GM12878 (cell line): ENCODE data around the gene POU5F1. TPM values are rescaled to one million over a fixed set of nuclear protein-coding genes. Genes with fewer than 3 reads are reported as not detected.

Experiments
- ATAC-seq: fragments of 200-7000 bp; cut with Tn5 transposase; 3 replicates; pipeline ENCODE4 v1.9.1; 2020; ENCODE audit warnings: mild to moderate bottlenecking, moderate library complexity
- BruUV-seq: library from RNA; stranded (reverse); fragments of 400-500 nt; replicated peaks from 2 replicates; lab custom pipeline; 2021; lab: Mats Ljungman, UMichigan
- CTCF ChIA-PET: fragments of 300-600 bp; sonication (Branson Sonifier 250); formaldehyde crosslinking; extraction: SDS; loops from one replicate; lab custom pipeline; 2021; ENCODE audit warnings: inconsistent platforms; lab: Yijun Ruan, JAX
- POLR2A ChIA-PET: fragments of 350-600 bp; formaldehyde crosslinking; extraction: SDS; loops from one replicate; lab custom pipeline; 2021; ENCODE audit warnings: inconsistent platforms; lab: Charles Lee
- RAD21 ChIA-PET: fragments of 300-600 bp; sonication (Branson Sonifier 250); formaldehyde crosslinking; loops from one replicate; lab custom pipeline; 2023; ENCODE audit warnings: antibody characterized with exemption; ENCODE audit not compliant: unreplicated experiment; lab: Charles Lee
- SMC1A ChIA-PET: fragments of 300-600 bp; sonication (Branson Sonifier 250); formaldehyde crosslinking; loops from one replicate; lab custom pipeline; 2023; ENCODE audit not compliant: unreplicated experiment, uncharacterized antibody; lab: Charles Lee
- DNase-seq: peaks from one replicate; pipeline ENCODE4 v3.0.0-alpha.2; 2011; ENCODE audit warnings: low read depth, low spot score
- FAIRE-seq: peaks from 3 replicates; lab custom pipeline; 2011; peaks lifted over from hg19 to GRCh38; lab: Jason Lieb, UNC
- H2AFZ ChIP-seq: 2 replicates; pipeline ENCODE4 v1.6.0; 2011; ENCODE audit warnings: low read depth, low read length, control low read depth; ENCODE audit not compliant: control insufficient read depth
- H3K27ac ChIP-seq: 2 replicates; pipeline ENCODE4 v1.5.1; 2011; ENCODE audit warnings: control low read depth; ENCODE audit not compliant: control insufficient read depth, insufficient read depth
- H3K27me3 ChIP-seq, 2 experiments: replicated peaks in 1 of 2; 2 replicates each; pipeline versions ENCODE4 v1.6.0 to v1.6.1; 2011; ENCODE audit warnings: low read length in 1 of 2; ENCODE audit not compliant: control insufficient read depth in 2 of 2, insufficient read depth in 2 of 2
- H3K36me3 ChIP-seq, 2 experiments: 2 replicates each; pipeline ENCODE4 v1.5.1; 2011; ENCODE audit warnings: low read length in 1 of 2; ENCODE audit not compliant: control insufficient read depth in 2 of 2, insufficient read depth in 2 of 2
- H3K4me1 ChIP-seq: 2 replicates; pipeline ENCODE4 v1.6.1; 2011; ENCODE audit warnings: mild to moderate bottlenecking, low read length, moderate library complexity, mixed read lengths; ENCODE audit not compliant: control insufficient read depth, insufficient read depth
- H3K4me2 ChIP-seq: 2 replicates; pipeline ENCODE4 v1.6.0; 2011; ENCODE audit warnings: control low read depth; ENCODE audit not compliant: control insufficient read depth, insufficient read depth
- H3K4me3 ChIP-seq: fragments of 200-600 bp; sonication (generic); 2 replicates; pipeline ENCODE4 v1.5.1; 2016
- H3K79me2 ChIP-seq: 2 replicates; pipeline ENCODE4 v1.6.0; 2011; ENCODE audit warnings: low read length; ENCODE audit not compliant: control insufficient read depth, insufficient read depth
- H3K9ac ChIP-seq: 2 replicates; pipeline ENCODE4 v1.8.0; 2011; ENCODE audit warnings: low read length, control low read depth, mixed read lengths; ENCODE audit not compliant: control insufficient read depth, insufficient read depth
- H3K9me3 ChIP-seq: replicated peaks from 3 replicates; pipeline ENCODE4 v1.5.1; 2011; ENCODE audit warnings: mild to moderate bottlenecking, low read length; ENCODE audit not compliant: control insufficient read depth, insufficient read depth
- H4K20me1 ChIP-seq: 2 replicates; pipeline ENCODE4 v1.6.0; 2011; ENCODE audit not compliant: control insufficient read depth, insufficient read depth
- CHD1 ChIP-seq: IDR thresholded peaks from 2 replicates; pipeline ENCODE4 v1.6.1; 2012; ENCODE audit warnings: low read depth, low read length, improper control_type of control experiment
- MEF2A ChIP-seq: IDR thresholded peaks from 2 replicates; pipeline ENCODE4 v1.6.1; 2011; ENCODE audit warnings: low read depth, mild to moderate bottlenecking, low read length, moderate library complexity; ENCODE audit not compliant: insufficient read depth
- NFYA ChIP-seq: IDR thresholded peaks from 2 replicates; pipeline ENCODE4 v1.6.1; 2011; ENCODE audit warnings: low read depth, mild to moderate bottlenecking, low read length, improper control_type of control experiment, borderline replicate concordance
- RBBP5 ChIP-seq: fragments of 200-600 bp; sonication (generic); conservative IDR thresholded peaks from 2 replicates; pipeline ENCODE4 v1.6.1; 2016
- SPI1 ChIP-seq: IDR thresholded peaks from 2 replicates; pipeline ENCODE4 v1.6.1; 2011; ENCODE audit warnings: low read depth, mild to moderate bottlenecking, low read length, moderate library complexity, borderline replicate concordance; ENCODE audit not compliant: insufficient read depth
- WGBS: methylation state at CpG from one replicate; pipeline ENCODE4 v1.1.6; 2016; ENCODE audit warnings: low lambda C conversion rate; ENCODE audit not compliant: insufficient replicate concordance, insufficient coverage; ENCODE audit errors: missing lambda C conversion rate; 5-methylcytosine and 5-hydroxymethylcytosine counted together
- in situ Hi-C: fragments of 300-500 bp; cut with MboI; formaldehyde crosslinking; loops from 9 replicates; pipeline ENCODE4 v1.14.3; 2018; ENCODE audit warnings: mixed read lengths
- intact Hi-C: fragments of 100-400 bp; cut with micrococcal nuclease; formaldehyde crosslinking; loops from one replicate; pipeline ENCODE4 v1.14.2; 2022; ENCODE audit not compliant: unreplicated experiment
- polyA plus RNA-seq, 11 experiments: library from polyadenylated mRNA; depleted of rRNA in 4 of 11; unstranded in 6 of 11; stranded (reverse) in 5 of 11; fragments of >200 nt; fragmentation: Nextera tagmentation in 4 of 11; fragmentation: Illumina TruSeq in 1 of 11; extraction: Ambion mirVana in 4 of 11; extraction: Trizol in 1 of 11; gene quantifications; 1 replicate in 1 of 11; 2 replicates in 10 of 11; pipeline versions ENCODE4 v1.2.1 to v1.2.3, GENCODE V29; 2011 to 2016; ENCODE audit warnings: inconsistent platforms in 2 of 11, missing spikeins in 2 of 11, low read depth in 1 of 11
- total RNA-seq, 4 experiments: library from RNA; depleted of rRNA in 3 of 4; stranded (reverse); fragments of >200 nt in 3 of 4; fragmentation: Illumina TruSeq in 1 of 4; extraction: Trizol in 1 of 4; gene quantifications; 2 replicates each; pipeline versions ENCODE4 v1.2.1 to v1.2.3, GENCODE V29; 2013 to 2021
- TF ChIP-seq, protein P1 (sequence below): fragments of 450-650 bp; IDR thresholded peaks from 2 replicates; pipeline ENCODE4 v1.6.1; 2016; ENCODE audit warnings: mild to moderate bottlenecking

POU5F1 gene
- total and polyA plus RNA-seq, 10 of the 15 experiments (the other 5 are each of a cell fraction or from before 2014, with no cell fraction given) = 1.4 to 5.5 (median 3.2) TPM

DNA sequence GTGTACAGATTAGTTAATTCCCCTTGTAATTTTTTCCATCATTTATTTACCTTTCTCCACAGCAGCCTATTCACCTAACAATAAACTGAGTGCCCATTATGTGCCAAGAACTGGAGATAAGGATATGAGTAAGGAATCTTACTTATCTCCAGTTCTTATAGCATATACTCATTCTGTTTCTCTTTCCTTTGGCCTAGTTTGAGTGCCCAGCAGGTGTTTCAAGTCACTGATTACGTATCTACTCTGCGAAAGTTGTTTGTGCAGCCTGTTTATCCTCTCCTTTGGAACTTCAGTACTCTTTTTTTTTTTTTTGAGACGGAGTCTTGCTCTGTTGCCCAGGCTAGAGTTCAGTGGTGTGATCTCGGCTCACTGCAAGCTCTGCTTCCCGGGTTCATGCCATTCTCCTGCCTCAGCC, 17.3 kb upstream of the POU5F1 start:
- no peaks in the 10 kb centered on the region for H3K27me3 ChIP-seq
- no peaks in the 10 kb centered on the region for H4K20me1 ChIP-seq
- H3K4me3 ChIP-seq = no peak overlapping the region
- CTCF ChIA-PET = interaction anchor here (0.6 to 14.6 kb wide), 6 partner anchors 10 to 696 kb away, joined by 3 to 326 read pairs (median 4); partner anchors contain the start of gene PSORS1C2
- H3K4me1 ChIP-seq = peaks cover 21% of the 10 kb centered on the region
- ATAC-seq (no peak), FAIRE-seq (no peak), DNase-seq (no peak)
- no peak for TF ChIP-seq MEF2A
- TF ChIP-seq RBBP5 = no peak
- TF ChIP-seq NFYA = no peak
- no peak for TF ChIP-seq SPI1
- no peak for TF ChIP-seq CHD1
- TF ChIP-seq, protein P1, sequence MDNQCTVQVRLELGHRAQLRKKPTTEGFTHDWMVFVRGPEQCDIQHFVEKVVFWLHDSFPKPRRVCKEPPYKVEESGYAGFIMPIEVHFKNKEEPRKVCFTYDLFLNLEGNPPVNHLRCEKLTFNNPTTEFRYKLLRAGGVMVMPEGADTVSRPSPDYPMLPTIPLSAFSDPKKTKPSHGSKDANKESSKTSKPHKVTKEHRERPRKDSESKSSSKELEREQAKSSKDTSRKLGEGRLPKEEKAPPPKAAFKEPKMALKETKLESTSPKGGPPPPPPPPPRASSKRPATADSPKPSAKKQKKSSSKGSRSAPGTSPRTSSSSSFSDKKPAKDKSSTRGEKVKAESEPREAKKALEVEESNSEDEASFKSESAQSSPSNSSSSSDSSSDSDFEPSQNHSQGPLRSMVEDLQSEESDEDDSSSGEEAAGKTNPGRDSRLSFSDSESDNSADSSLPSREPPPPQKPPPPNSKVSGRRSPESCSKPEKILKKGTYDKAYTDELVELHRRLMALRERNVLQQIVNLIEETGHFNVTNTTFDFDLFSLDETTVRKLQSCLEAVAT = 0 out of 2 replicates have a peak, but pooled peaks have one; percentile 52
- no TSS peak for BruUV-seq
- 68% methylated on average over 3 of the region's 5 CpGs for WGBS
- in situ Hi-C loops = no loop called here
- no peak overlapping the region for H3K27ac ChIP-seq
- SMC1A ChIA-PET = interaction anchor here (0.7 to 1.1 kb wide), 3 partner anchors 29 to 51 kb away, joined by 3 to 4 read pairs (median 4); partner anchors contain the start of gene TCF19
- H3K79me2 ChIP-seq = no peaks in the 10 kb centered on the region; the same call in none of the 2 replicates
- H3K9me3 ChIP-seq = no peaks in the 10 kb centered on the region
- H3K36me3 ChIP-seq = no peaks in the 10 kb centered on the region
- no peak overlapping the region for H3K4me2 ChIP-seq
- intact Hi-C loops = no loop called here
- no peak overlapping the region for H2AFZ ChIP-seq
- RAD21 ChIA-PET = interaction anchor here (0.7 kb wide), 1 partner anchor 49 kb away, joined by 3 read pairs; the partner anchor contains the start of gene PSORS1C2
- POLR2A ChIA-PET = interaction anchor here (0.7 to 1.4 kb wide), 5 partner anchors 23 to 376 kb away, joined by 3 to 6 read pairs (median 4); partner anchors contain the start of gene TCF19
- no peak overlapping the region for H3K9ac ChIP-seq
